Measurements from ENCODE around the gene C12orf43. TPM values are rescaled to one million over a fixed set of nuclear protein-coding genes. Genes with fewer than 3 reads are reported as not detected.

C12orf43 gene
- 9.1 and 17.4 TPM in 2 replicates for total RNA-seq

GRCh38 chr12:121015825-121016766 is at the start of gene C12orf43:
Gene C12orf43 (minus strand): TSS chr12:121016487. CDS start chr12:121016474, 13 bp downstream.

GRCh38 chr12:121038861-121039668 is 22.8 kb upstream of the C12orf43 start, which contains the start of gene OASL:
Gene OASL (minus strand): TSS chr12:121039246. CDS start chr12:121038971, 275 bp downstream.

GRCh38 chr12:120978296-120979219 is 37.7 kb downstream of the C12orf43 start, which contains the start of gene HNF1A:
Gene HNF1A (plus strand): TSS chr12:120978543. CDS start chr12:120978769, 226 bp downstream.

Other genes starting within 250 kb of the C12orf43 start
- gene SPPL3, start 112.1 kb downstream of the C12orf43 start, total RNA-seq, result 4.1 and 4.4 TPM in 2 replicates
- not detected in 2 replicates for gene HNF1A, start 37.9 kb downstream of the C12orf43 start, total RNA-seq
- under 0.01 and 0.11 TPM in 2 replicates for gene OASL, start 22.8 kb upstream of the C12orf43 start, total RNA-seq
- 2.2 and 2.4 TPM in 2 replicates for gene P2RX7, start 116.4 kb upstream of the C12orf43 start, total RNA-seq
- gene P2RX4, start 193.6 kb upstream of the C12orf43 start, total RNA-seq, result 59.6 and 103 TPM in 2 replicates